GM19193 (cell line): ENCODE measurements around the gene APPL1.

Experiments used
- POLR2A ChIP-seq: IDR thresholded peaks from 4 replicates; pipeline ENCODE4 v1.6.1; 2011; ENCODE audit not compliant: insufficient read depth, insufficient read length; ENCODE audit errors: extremely low read depth

APPL1 gene

DNA sequence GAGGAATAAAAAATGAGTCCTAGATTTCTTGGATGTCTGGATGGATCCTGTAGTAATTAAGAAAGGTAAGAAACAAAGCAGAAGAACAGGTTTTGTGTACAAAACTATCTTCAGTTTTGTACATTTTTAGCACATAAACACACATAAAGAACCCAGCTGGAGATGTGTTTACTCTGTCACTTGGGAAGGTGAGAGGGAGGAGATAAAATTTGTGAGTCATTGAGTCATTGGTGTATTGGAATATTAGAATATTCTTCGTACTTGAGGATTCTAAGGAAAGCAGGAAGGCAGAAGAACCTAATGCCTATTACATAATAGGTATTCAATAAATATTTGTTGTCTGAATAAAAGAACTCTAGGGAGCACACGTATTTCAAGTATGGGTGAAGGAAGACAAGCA is 17.4 kb downstream of the APPL1 start:
- no peak for TF ChIP-seq POLR2A

DNA sequence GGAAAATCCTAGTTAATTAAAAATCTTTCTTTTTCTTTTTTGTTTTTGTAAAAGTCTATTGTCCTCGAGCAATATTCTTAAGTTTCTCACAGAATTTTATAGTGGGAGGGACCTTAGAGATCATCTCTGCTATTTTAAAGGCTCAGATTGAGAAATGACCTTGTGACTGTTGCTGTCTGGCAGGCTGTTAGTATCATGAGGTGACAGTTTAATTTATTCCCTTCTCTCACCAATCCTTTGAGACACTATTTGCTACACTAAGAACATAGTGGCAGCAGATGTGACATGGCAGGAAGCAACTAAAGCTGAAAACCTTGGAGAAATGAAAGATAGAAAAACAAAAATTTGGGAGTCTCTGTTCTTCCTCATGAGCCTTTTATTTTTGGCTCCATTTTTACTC is 24.9 kb downstream of the APPL1 start:
- TF ChIP-seq POLR2A: no peak

DNA sequence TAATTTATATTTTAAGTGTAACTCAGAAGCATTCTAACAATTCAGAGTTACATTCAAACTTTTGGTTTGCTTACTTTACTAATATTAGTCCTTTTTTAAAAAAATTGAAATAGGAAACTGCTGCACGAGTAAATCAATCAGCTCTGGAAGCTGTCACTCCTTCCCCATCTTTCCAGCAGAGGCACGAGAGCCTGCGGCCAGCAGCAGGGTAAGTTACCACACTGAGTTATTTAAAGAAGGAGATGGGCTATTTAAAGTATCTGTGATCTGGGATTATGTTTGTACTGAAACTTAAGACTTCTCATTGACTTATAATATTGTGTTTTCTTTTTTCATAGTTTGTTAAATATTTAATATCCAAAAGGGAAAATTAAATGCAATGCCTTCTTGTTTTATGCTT is 29.3 kb downstream of the APPL1 start:
- TF ChIP-seq POLR2A: no peak

DNA sequence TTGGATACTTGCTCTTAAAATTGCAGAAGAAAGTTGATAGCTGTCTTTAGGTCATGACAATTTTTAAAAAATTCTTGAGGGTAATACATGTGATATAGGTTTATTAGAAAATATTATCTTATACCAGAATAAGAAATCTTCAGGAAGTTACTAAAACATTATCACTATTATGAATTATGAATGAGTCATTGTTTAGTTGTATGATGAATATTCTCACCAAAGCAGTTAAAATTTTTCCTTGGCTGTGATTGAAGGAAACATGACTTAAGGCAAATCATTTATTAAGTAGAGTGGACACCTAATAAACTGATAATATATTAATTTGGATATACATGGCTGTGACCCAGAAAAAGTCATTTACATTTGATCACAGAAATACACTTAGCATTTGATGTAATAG is 30.1 kb downstream of the APPL1 start:
- no peak for TF ChIP-seq POLR2A

DNA sequence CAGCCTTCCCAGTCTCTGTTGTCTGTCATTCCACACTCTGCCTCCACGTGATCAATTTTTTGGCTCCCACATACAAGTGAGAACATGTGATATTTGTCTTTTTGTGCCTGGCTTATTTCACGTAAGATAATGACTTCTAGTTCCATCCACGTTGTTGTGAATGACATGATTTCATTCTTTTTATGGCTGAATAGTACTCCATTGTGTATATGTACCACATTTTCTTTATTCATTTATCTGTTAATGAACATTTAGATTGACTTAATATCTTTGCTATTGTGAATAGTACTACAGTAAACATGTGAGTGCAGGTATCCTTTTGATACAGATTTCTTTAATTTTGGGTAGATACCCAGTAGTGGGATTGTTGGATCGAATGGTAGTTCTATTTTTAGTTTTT is 33.6 kb downstream of the APPL1 start:
- no peak for TF ChIP-seq POLR2A

DNA sequence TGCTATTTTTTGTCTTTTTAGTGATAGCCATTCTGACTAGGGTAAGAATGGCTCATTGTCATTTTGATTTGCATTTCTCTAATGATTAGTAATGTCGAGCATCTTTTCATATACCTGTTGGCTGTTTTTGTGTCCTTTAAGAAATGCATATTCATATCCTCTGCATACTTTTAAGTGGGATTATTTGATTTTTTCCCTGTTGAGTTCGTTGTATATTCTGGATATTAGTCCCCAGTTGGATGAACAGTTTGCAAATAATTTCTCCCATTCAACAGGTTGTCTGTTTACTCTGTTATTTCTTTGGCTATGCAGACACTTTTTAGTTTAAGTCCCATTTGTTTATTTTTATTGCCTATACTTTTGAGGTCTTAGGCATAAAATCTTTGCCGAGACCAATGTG is 34.4 kb downstream of the APPL1 start:
- TF ChIP-seq POLR2A: no peak

DNA sequence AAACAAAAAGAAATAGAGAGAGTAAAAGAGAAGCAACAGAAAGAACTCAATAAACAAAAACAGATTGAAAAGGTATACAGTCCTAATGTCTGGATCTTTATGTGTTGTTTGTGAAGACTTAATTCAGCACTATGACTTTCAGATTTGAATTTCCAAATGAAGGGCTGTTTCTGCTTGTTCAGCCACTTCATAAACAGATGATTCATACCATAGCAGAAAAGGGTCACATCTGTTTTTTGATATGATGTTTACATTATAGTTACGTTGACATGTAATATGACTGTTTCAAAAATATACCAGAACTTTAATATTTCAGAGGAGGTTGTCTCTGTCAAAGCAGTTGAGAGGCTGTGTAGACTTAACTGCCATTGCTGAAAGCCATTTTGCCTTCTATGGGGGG is 40.9 kb downstream of the APPL1 start:
- no peak for TF ChIP-seq POLR2A

DNA sequence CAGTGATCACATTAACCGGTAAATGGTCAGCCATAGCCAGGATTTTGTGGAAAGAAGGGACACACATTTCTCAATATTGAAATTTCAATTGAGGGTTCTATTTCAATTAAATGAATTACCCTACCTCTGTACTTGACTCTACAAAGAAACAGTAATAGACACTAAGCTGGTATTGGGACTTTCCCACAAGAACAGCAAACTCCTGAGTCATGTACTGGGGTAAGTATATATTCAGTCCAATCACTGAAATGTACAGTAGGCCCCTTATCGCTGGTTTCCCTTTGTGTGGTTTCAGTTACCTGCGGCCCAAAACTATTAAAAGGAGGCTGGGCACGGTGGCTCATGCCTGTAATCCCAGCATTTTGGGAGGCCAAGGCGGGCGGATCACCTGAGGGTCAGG is 47.3 kb downstream of the APPL1 start:
- no peak for TF ChIP-seq POLR2A

DNA sequence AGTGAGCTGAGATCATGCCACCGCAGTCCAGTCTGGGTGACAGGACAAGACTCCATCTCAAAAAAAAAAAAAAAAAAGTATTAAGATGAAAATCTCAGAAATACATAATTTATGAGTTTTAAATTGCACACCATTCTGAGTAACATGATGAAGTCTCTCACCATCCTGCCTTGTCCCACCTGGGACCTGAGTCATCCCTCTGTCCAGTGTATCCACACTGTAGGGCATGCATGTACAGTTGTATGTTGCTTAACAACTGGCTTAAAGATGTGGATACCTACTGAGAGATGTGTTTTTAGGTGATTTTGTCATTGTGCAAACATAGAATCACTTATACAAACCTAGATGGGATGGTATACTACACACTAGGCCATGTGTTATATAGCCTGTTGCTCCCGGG is 47.9 kb downstream of the APPL1 start:
- no peak for TF ChIP-seq POLR2A

DNA sequence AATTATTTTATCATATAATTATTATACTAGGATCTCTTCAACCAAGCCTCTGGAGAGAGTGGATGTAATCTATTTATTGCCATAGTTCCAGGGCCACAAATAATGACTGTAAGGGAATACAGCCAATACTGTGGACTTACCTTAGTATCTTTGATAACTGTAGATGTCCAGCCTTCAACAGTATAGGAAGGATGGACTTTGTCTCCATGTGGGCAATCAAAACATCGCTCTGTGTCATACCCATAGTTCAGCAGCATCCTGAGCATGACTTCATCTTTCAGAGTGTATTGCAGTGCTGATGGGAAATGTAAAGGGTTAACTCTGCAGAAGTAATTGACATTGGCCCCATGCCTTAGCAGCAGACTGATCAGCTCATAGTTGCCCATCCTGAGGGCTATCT is 50.7 kb downstream of the APPL1 start:
- TF ChIP-seq POLR2A: no peak

DNA sequence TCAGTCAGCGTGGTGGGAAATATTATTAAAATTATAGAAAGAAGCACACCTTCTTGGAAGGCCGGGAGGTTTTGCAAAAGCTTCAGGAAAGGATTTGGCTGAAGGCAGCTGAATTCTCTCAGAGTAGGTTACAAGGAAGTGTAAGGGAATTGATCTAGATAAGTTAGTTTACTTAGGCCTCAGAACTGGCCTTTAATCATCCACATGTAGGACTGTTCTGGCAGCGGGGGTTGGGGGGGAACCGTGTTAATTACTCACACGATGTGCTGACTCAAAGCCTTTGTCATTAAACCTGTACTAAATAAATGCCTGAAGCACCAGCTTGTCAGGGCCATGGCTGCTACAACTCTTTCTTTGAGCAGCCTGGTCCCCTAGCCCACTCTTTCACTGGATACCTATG is 52.2 kb downstream of the APPL1 start:
- TF ChIP-seq POLR2A: no peak

DNA sequence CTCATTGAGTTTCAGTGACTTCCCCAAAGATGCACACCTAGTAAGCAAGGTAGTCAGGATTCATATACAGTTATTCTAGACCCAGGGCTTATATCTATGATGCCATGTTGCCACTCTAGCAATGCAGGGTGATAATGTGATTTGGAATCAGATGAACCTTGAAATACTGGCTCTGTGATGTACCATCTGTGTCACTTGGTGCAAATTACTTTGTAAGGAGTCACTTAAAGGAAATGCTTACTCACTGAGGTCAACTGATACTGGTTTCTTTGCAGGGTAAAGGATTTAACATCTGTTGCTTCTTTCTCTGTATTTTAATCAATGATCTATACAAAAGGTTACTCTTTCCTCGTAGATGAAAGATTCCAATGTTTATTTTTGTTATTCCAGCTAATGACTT is 54.2 kb downstream of the APPL1 start:
- TF ChIP-seq POLR2A: no peak

DNA sequence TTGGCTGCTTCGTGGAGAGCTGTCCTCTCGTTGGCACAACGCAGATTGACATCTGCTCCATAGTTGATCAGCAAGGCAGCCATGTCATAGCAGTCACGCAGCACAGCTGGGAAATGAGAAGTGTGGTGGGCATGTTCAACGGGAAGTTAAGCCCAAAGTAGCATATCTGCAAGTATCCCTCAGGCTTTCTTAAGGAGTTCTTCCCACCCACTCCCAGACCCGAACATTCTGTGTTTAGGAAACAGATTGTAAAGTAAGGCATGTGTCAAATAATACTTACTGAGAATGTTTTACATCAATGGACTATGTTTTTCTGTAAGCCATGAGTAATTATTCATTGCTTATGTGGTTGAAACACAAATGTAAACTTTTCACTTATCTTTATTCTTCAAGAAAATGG is 55.8 kb downstream of the APPL1 start:
- TF ChIP-seq POLR2A: no peak

DNA sequence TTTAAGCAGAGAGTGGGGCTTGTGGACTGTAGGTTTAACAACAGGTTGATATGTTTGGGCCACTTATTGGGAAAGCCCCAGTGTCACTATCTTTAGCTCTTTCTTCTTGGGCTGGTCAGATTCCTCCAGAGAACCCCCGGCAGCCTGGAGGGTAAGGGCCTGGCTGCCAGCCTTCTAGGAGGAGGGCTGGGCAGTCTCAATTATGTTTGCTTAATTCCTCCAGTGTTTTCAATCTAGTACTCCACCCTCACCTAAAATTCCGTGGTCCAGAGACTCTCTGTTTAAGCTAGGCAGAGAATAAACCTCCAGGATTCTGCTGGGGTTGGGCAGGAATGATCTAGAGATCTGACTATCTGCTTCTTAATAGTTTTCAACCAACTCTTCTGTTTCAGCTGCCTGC is 59.7 kb downstream of the APPL1 start:
- no peak for TF ChIP-seq POLR2A

DNA sequence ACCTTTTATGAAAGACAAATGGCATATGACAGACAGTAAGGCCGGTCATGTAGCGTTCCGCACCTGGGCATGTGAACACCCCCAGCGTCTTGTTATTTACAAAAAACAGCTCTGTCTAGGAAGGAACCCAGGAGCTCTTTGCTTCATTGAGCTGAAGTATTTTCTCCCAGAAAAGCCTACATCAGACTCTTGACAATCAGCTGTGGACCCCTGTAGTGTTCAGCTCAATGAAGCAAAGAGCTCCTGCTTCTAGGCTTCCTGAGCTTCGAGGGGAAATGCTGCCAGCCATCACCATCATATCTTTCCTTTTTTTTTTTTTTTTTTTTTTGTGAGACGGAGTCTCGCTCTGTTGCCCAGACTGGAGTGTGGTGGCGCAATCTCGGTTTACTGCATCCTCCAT is 60.9 kb downstream of the APPL1 start:
- no peak for TF ChIP-seq POLR2A

DNA sequence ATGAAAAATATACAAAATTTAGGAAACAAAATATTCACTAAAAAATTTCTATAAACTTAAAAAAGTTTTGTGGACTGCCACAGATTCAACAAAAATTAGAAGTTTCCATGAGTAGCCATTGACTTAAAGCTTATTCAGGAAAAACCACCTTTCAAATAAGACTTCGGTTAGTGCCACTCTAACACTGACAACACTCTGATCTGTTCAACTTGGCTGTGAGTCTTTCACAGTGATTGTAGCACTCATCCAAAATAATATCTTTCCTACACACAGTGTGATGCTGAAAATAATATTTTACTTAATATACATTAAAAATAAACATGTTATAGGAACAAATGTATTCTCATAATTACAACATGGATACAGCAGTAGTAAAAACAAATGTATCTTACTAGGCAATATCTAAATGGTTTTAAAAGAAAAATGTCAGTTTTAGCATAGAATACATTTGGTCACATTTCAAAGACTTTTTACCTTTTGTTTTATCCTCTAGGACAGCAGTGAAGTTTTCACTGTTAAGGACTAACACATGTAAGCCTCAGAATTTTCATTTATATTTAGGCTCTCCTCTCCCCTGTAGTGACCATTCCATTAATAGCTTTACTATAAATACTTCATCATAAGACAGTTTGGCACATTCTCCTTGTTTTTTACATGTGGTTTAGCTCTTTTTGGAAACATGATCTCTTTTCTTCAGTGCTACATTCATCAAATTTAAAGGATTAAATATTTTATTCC is 64.8 kb downstream of the APPL1 start, which contains the start of gene ASB14:
ASB14 (minus strand) TSS at position 527 of the 738 bp plus-strand sequence. CDS start 652 bp downstream, outside the sequence.
- no peak for TF ChIP-seq POLR2A
